H1 (cell line): ENCODE data around the gene ATP6V0E2. TPM values are rescaled to one million over a fixed set of nuclear protein-coding genes. Genes with fewer than 3 reads are reported as not detected.
A peak's percentile ranks its signal among the peaks of the same experiment; 100 is the strongest.

Experiments used
- BACH1 ChIP-seq: IDR thresholded peaks from 2 replicates; pipeline ENCODE4 v1.6.1; 2012; ENCODE audit warnings: low read length, improper control_type of control experiment
- BCL11A ChIP-seq, 2 experiments: IDR thresholded peaks; one replicate each; pipeline ENCODE4 v1.6.1; 2011; ENCODE audit warnings: low read depth in 2 of 2, low read length in 2 of 2, mild to moderate bottlenecking in 2 of 2
- CTCF ChIP-seq, 3 experiments: IDR thresholded peaks; 1 replicate in 2 of 3; 2 replicates in 1 of 3; pipeline versions ENCODE4 v1.5.1 to v1.6.1; 2011; ENCODE audit warnings: low read length in 3 of 3, mild to moderate bottlenecking in 3 of 3, inconsistent platforms in 2 of 3, low read depth in 1 of 3, moderate library complexity in 1 of 3; ENCODE audit not compliant: insufficient read depth in 1 of 3; ENCODE audit errors: control extremely low read depth in 1 of 3
- HDAC2 ChIP-seq, 2 experiments: fragments of 300-600 bp in 1 of 2; sonication (generic) in 1 of 2; IDR thresholded peaks; 2 replicates each; pipeline ENCODE4 v1.6.1; 2011 to 2012; ENCODE audit warnings: low read depth in 2 of 2, low read length in 2 of 2, mild to moderate bottlenecking in 2 of 2, moderate library complexity in 2 of 2, borderline replicate concordance in 1 of 2, inconsistent platforms in 1 of 2
- KDM1A ChIP-seq: fragments of 200-600, 300-600 bp; sonication (generic); IDR thresholded peaks from 2 replicates; pipeline ENCODE4 v1.7.1; 2016; ENCODE audit warnings: mild to moderate bottlenecking, low read length, borderline replicate concordance
- KDM5A ChIP-seq: fragments of 200-600 bp; IDR thresholded peaks from 2 replicates; pipeline ENCODE4 v1.7.1; 2012; ENCODE audit warnings: mild to moderate bottlenecking, low read length, inconsistent platforms, mixed read lengths
- NANOG ChIP-seq: IDR thresholded peaks from 2 replicates; pipeline ENCODE4 v1.6.1; 2011; ENCODE audit warnings: low read length, low read depth, mild to moderate bottlenecking, inconsistent platforms; ENCODE audit not compliant: insufficient read depth, poor library complexity, severe bottlenecking
- NRF1 ChIP-seq: IDR thresholded peaks from 2 replicates; pipeline ENCODE4 v1.6.1; 2011; ENCODE audit warnings: mild to moderate bottlenecking, low read depth, low read length, improper control_type of control experiment
- PHF8 ChIP-seq: fragments of 200-600 bp; sonication (generic); conservative IDR thresholded peaks from 2 replicates; pipeline ENCODE4 v1.7.1; 2012; ENCODE audit warnings: low read depth, mild to moderate bottlenecking, inconsistent platforms, low read length, moderate library complexity
- POU5F1 ChIP-seq: IDR thresholded peaks from 2 replicates; pipeline ENCODE4 v1.6.1; 2011; ENCODE audit warnings: low read depth, mild to moderate bottlenecking, low read length, moderate library complexity
- SRF ChIP-seq: IDR thresholded peaks from 2 replicates; pipeline ENCODE4 v1.6.1; 2011; ENCODE audit warnings: mild to moderate bottlenecking, low read depth, low read length, moderate library complexity
- SUZ12 ChIP-seq: fragments of 200-600 bp; sonication (generic); IDR thresholded peaks from 2 replicates; pipeline ENCODE4 v1.6.1; 2012; ENCODE audit warnings: mild to moderate bottlenecking, inconsistent platforms, low read length, moderate library complexity, mixed read lengths
- USF2 ChIP-seq: IDR thresholded peaks from 2 replicates; pipeline ENCODE4 v1.6.1; 2011; ENCODE audit warnings: low read length, improper control_type of control experiment
- polyA plus RNA-seq, 7 experiments: library from polyadenylated mRNA; depleted of rRNA in 3 of 7; stranded (reverse) in 5 of 7; unstranded in 2 of 7; fragments of >200 nt in 5 of 7; fragments of 200-250 nt in 2 of 7; gene quantifications; 1 replicate in 5 of 7; 2 replicates in 1 of 7; 4 replicates in 1 of 7; pipeline versions ENCODE4 v1.2.1 to v1.2.3, GENCODE V29; 2011 to 2013; ENCODE audit warnings: missing spikeins in 2 of 7, mixed read lengths in 2 of 7
- total RNA-seq: library from RNA; stranded (reverse); fragmentation: NEBNext Ultra II Directional; extraction: Animal tissue kit (Norgen Biotek cat#: 25700); gene quantifications from 2 replicates; pipeline ENCODE4 v1.2.1, GENCODE V29; 2021

ATP6V0E2 gene
- total and polyA plus RNA-seq, 2 of the 8 experiments (the other 6 are each of a cell fraction or from before 2014, with no cell fraction given) = 26.1 to 47.9 TPM

GRCh38 chr7:149860821-149861727, 12.7 kb upstream of the ATP6V0E2 start (continued):
- no peak for TF ChIP-seq USF2
- no peak for TF ChIP-seq POU5F1
- no peak for TF ChIP-seq NANOG
- TF ChIP-seq NRF1 = no peak
- TF ChIP-seq PHF8 = no peak
- TF ChIP-seq BCL11A (IDR thresholded peaks at IDR 0.05; ENCODE audit: low read depth in 2 of 2, low read length in 2 of 2) = no peak
- no peak for TF ChIP-seq SRF
- peak; percentile 98 to 100 (median 99) for TF ChIP-seq CTCF (IDR thresholded peaks at IDR 0.05; ENCODE audit: control extremely low read depth in 1 of 3, insufficient read depth in 1 of 3, low read depth in 1 of 3, low read length in 3 of 3)
- no peak for TF ChIP-seq BACH1
- TF ChIP-seq HDAC2 (IDR thresholded peaks at IDR 0.05; ENCODE audit: borderline replicate concordance in 1 of 2, low read depth in 2 of 2, low read length in 2 of 2) = no peak
- TF ChIP-seq KDM5A = no peak
- TF ChIP-seq SUZ12 = no peak
- no peak for TF ChIP-seq KDM1A
